VCaP (cell line): Measurements from ENCODE around the gene SEMA4F.
A peak's percentile ranks its signal among the peaks of the same experiment; 100 is the strongest.

Experiments
- H3K27ac ChIP-seq: fragments of 450-650 bp; 2 replicates; pipeline ENCODE4 v1.5.1; 2017
- CTCF ChIP-seq: fragments of 450-650 bp; conservative IDR thresholded peaks from 2 replicates; pipeline ENCODE4 v1.5.1; 2017; ENCODE audit warnings: mild to moderate bottlenecking, moderate library complexity

The SEMA4F gene

GRCh38 chr2:74707837-74708236 is 53.8 kb downstream of the SEMA4F start:
- no peak for TF ChIP-seq CTCF
- no peak overlapping the region for H3K27ac ChIP-seq

- TF ChIP-seq CTCF = no peak
- H3K27ac ChIP-seq = no peak overlapping the region
Observed at GRCh38 chr2:74708296-74708695, 54.2 kb downstream of the SEMA4F start.

- H3K27ac ChIP-seq = no peak overlapping the region
- no peak for TF ChIP-seq CTCF
Observed at GRCh38 chr2:74708883-74709282, 54.8 kb downstream of the SEMA4F start.

- no peak overlapping the region for H3K27ac ChIP-seq
- no peak for TF ChIP-seq CTCF
Observed at GRCh38 chr2:74712223-74713053, 58.4 kb downstream of the SEMA4F start.

GRCh38 chr2:74714691-74715080 is 60.6 kb downstream of the SEMA4F start:
- H3K27ac ChIP-seq = no peak overlapping the region
- TF ChIP-seq CTCF = no peak

GRCh38 chr2:74715081-74715791 is 61.2 kb downstream of the SEMA4F start:
- peak; percentile 93 for TF ChIP-seq CTCF
- 0 out of 2 replicates have a peak overlapping the region, but pooled peaks have one; percentile 20 for H3K27ac ChIP-seq

GRCh38 chr2:74715880-74716279 is 61.8 kb downstream of the SEMA4F start:
- no peak for TF ChIP-seq CTCF
- H3K27ac ChIP-seq = no peak overlapping the region
